SK-N-SH treated with all-trans-retinoic acid at 6 μM for 48 hours (cell line): ENCODE measurements around the gene ATP11C.

Source experiments
- ARNTL ChIP-seq: fragments of 450-650 bp; formaldehyde crosslinking; IDR thresholded peaks from 2 replicates; pipeline ENCODE4 v1.5.0; 2020; ENCODE audit warnings: low read depth, mild to moderate bottlenecking, moderate library complexity, borderline replicate concordance
- ISL1 ChIP-seq: fragments of 250-450 bp; sonication (Bioruptor Pico); IDR thresholded peaks from 2 replicates; pipeline ENCODE4 v2.1.2; 2022; ENCODE audit warnings: mild to moderate bottlenecking, moderate library complexity
- OSR1 ChIP-seq: fragments of 250-450 bp; sonication (Bioruptor Pico); IDR thresholded peaks from 2 replicates; pipeline ENCODE4 v1.8.0; 2022; ENCODE audit warnings: moderate library complexity, mild to moderate bottlenecking, inconsistent platforms
- PATZ1 ChIP-seq: fragments of 250-450 bp; sonication (Bioruptor Pico); IDR thresholded peaks from 2 replicates; pipeline ENCODE4 v1.8.0; 2020; ENCODE audit warnings: mild to moderate bottlenecking, moderate library complexity, borderline replicate concordance
- POU6F1 ChIP-seq: fragments of 250-450 bp; sonication (Bioruptor Pico); IDR thresholded peaks from 2 replicates; pipeline ENCODE4 v1.8.0; 2021; ENCODE audit warnings: low read depth, mild to moderate bottlenecking, moderate library complexity, borderline replicate concordance
- PPARA ChIP-seq: fragments of 250-450 bp; sonication (Bioruptor Pico); IDR thresholded peaks from 2 replicates; pipeline ENCODE4 v1.5.0; 2020; ENCODE audit warnings: mild to moderate bottlenecking, borderline replicate concordance
- RARB ChIP-seq: fragments of 250-450 bp; sonication (Bioruptor Pico); IDR thresholded peaks from 2 replicates; pipeline ENCODE4 v1.8.0; 2021; ENCODE audit warnings: mild to moderate bottlenecking, moderate library complexity
- SNAI2 ChIP-seq: fragments of 250-450 bp; sonication (Bioruptor Pico); IDR thresholded peaks from 2 replicates; pipeline ENCODE4 v1.5.0; 2020; ENCODE audit warnings: mild to moderate bottlenecking, moderate library complexity
- TOX ChIP-seq: fragments of 250-450 bp; sonication (Bioruptor Pico); IDR thresholded peaks from 2 replicates; pipeline ENCODE4 v1.8.0; 2021; ENCODE audit warnings: mild to moderate bottlenecking, moderate library complexity, borderline replicate concordance
- ZFP30 ChIP-seq: fragments of 450-650 bp; formaldehyde crosslinking; IDR thresholded peaks from 2 replicates; pipeline ENCODE4 v1.5.0; 2022; ENCODE audit warnings: mild to moderate bottlenecking, moderate library complexity
- ZNF565 ChIP-seq: fragments of 450-650 bp; formaldehyde crosslinking; conservative IDR thresholded peaks from 2 replicates; pipeline ENCODE4 v1.5.0; 2020; ENCODE audit warnings: low read depth, mild to moderate bottlenecking, moderate library complexity
- ZNF8 ChIP-seq: fragments of 450-650 bp; formaldehyde crosslinking; IDR thresholded peaks from 2 replicates; pipeline ENCODE4 v1.5.0; 2020; ENCODE audit warnings: mild to moderate bottlenecking, moderate library complexity
- TF ChIP-seq, protein P1 (sequence below): fragments of 250-450 bp; sonication (Bioruptor Pico); IDR thresholded peaks from 2 replicates; pipeline ENCODE4 v1.5.1; 2020; ENCODE audit warnings: low read depth, mild to moderate bottlenecking, moderate library complexity

GRCh38 chrX:139945075-139945474 is 12.2 kb upstream of the ATP11C start:
- TF ChIP-seq PPARA (no peak), OSR1 (no peak), ZNF8 (no peak), ZNF565 (CRISPR knock-in tag) (no peak), RARB (CRISPR knock-in tag) (no peak), PATZ1 (CRISPR knock-in tag) (no peak), TOX (CRISPR knock-in tag) (no peak), ZFP30 (CRISPR knock-in tag) (no peak), SNAI2 (CRISPR knock-in tag) (no peak), ISL1 (CRISPR knock-in tag) (no peak), ARNTL (no peak), POU6F1 (CRISPR knock-in tag) (no peak)
- TF ChIP-seq, protein P1, sequence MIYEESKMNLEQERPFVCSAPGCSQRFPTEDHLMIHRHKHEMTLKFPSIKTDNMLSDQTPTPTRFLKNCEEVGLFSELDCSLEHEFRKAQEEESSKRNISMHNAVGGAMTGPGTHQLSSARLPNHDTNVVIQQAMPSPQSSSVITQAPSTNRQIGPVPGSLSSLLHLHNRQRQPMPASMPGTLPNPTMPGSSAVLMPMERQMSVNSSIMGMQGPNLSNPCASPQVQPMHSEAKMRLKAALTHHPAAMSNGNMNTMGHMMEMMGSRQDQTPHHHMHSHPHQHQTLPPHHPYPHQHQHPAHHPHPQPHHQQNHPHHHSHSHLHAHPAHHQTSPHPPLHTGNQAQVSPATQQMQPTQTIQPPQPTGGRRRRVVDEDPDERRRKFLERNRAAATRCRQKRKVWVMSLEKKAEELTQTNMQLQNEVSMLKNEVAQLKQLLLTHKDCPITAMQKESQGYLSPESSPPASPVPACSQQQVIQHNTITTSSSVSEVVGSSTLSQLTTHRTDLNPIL = no peak
